IMR-90 (cell line): Measurements from ENCODE around the gene PLEKHO2. TPM values are rescaled to one million over a fixed set of nuclear protein-coding genes. Genes with fewer than 3 reads are reported as not detected.
A peak's percentile ranks its signal among the peaks of the same experiment; 100 is the strongest.

Source experiments
- ATAC-seq: fragments of 200-7000 bp; cut with Tn5 transposase; 2 replicates; pipeline ENCODE4 v1.9.1; 2020; ENCODE audit warnings: low read depth, mild to moderate bottlenecking, moderate library complexity
- BruUV-seq: library from RNA; stranded (reverse); fragments of 400-500 nt; replicated peaks from 2 replicates; lab custom pipeline; 2021; lab: Mats Ljungman, UMichigan
- CTCF ChIA-PET: fragments of 300-600 bp; formaldehyde crosslinking; extraction: SDS; loops from one replicate; lab custom pipeline; 2021; ENCODE audit warnings: antibody characterized with exemption; lab: Yijun Ruan, JAX
- POLR2A ChIA-PET: fragments of 300-600 bp; sonication (Branson Sonifier 250); formaldehyde crosslinking; loops from one replicate; lab custom pipeline; 2022; ENCODE audit warnings: antibody characterized with exemption; ENCODE audit not compliant: unreplicated experiment; lab: Charles Lee
- DNase-seq: peaks from one replicate; pipeline ENCODE4 v3.0.0; 2013
- H2AFZ ChIP-seq: replicated peaks from 2 replicates; pipeline ENCODE3; 2013; ENCODE audit warnings: low read length, mild to moderate bottlenecking; ENCODE audit not compliant: poor library complexity
- H2AK5ac ChIP-seq: 2 replicates; pipeline ENCODE4 v1.6.1; 2013; ENCODE audit warnings: low read depth, low read length, inconsistent platforms
- H2AK9ac ChIP-seq: replicated peaks from 2 replicates; pipeline ENCODE3; 2013; ENCODE audit warnings: mild to moderate bottlenecking, low read depth, low read length, moderate library complexity; ENCODE audit not compliant: poor library complexity
- H2BK120ac ChIP-seq: 2 replicates; pipeline ENCODE4 v1.6.1; 2013; ENCODE audit warnings: low read depth, low read length, inconsistent platforms
- H2BK15ac ChIP-seq: 3 replicates; pipeline ENCODE4 v1.6.1; 2013; ENCODE audit warnings: low read depth, low read length, inconsistent platforms
- H2BK20ac ChIP-seq: 2 replicates; pipeline ENCODE4 v1.6.1; 2013; ENCODE audit warnings: low read depth, mild to moderate bottlenecking, inconsistent platforms, low read length, moderate library complexity
- H2BK5ac ChIP-seq: 2 replicates; pipeline ENCODE4 v1.6.1; 2013; ENCODE audit warnings: mild to moderate bottlenecking, low read depth, low read length, inconsistent platforms; ENCODE audit not compliant: poor library complexity, severe bottlenecking
- H3K14ac ChIP-seq: replicated peaks from 2 replicates; pipeline ENCODE4 v1.6.1; 2013; ENCODE audit warnings: low read depth, low read length, inconsistent platforms
- H3K18ac ChIP-seq: 2 replicates; pipeline ENCODE4 v1.6.1; 2013; ENCODE audit warnings: low read depth, low read length, control low read depth
- H3K23ac ChIP-seq: 2 replicates; pipeline ENCODE4 v1.6.1; 2013; ENCODE audit warnings: low read depth, low read length, inconsistent platforms
- H3K27ac ChIP-seq: 2 replicates; pipeline ENCODE4 v1.5.1; 2013; ENCODE audit warnings: mild to moderate bottlenecking, control low read depth, low read length; ENCODE audit not compliant: insufficient read depth
- H3K27me3 ChIP-seq: 2 replicates; pipeline ENCODE4 v1.6.1; 2013; ENCODE audit warnings: low read length; ENCODE audit not compliant: control insufficient read depth, insufficient read depth
- H3K36me3 ChIP-seq: 2 replicates; pipeline ENCODE4 v1.6.1; 2013; ENCODE audit warnings: low read length, mixed read lengths; ENCODE audit not compliant: control insufficient read depth, insufficient read depth
- H3K4ac ChIP-seq: 2 replicates; pipeline ENCODE4 v1.6.1; 2013; ENCODE audit warnings: low read depth, low read length, inconsistent platforms
- H3K4me1 ChIP-seq: 2 replicates; pipeline ENCODE4 v1.6.1; 2013; ENCODE audit warnings: low read length, mixed read lengths; ENCODE audit not compliant: control insufficient read depth, insufficient read depth
- H3K4me2 ChIP-seq: 2 replicates; pipeline ENCODE4 v1.6.1; 2013; ENCODE audit warnings: low read depth, mild to moderate bottlenecking, control low read depth, low read length, moderate library complexity
- H3K4me3 ChIP-seq: 2 replicates; pipeline ENCODE4 v1.5.1; 2013; ENCODE audit warnings: low read depth, mild to moderate bottlenecking, control low read depth, low read length, moderate library complexity; ENCODE audit not compliant: insufficient read depth
- H3K56ac ChIP-seq: 2 replicates; pipeline ENCODE4 v1.6.1; 2013; ENCODE audit warnings: low read length, inconsistent platforms; ENCODE audit not compliant: insufficient read depth; ENCODE audit errors: extremely low read depth
- H3K79me1 ChIP-seq, 2 experiments: 2 replicates each; pipeline ENCODE4 v1.6.1; 2013; ENCODE audit warnings: low read length in 2 of 2, inconsistent platforms in 1 of 2, low read depth in 1 of 2
- H3K9ac ChIP-seq: 2 replicates; pipeline ENCODE4 v1.6.1; 2013; ENCODE audit warnings: low read depth, low read length, control low read depth
- H3K9me1 ChIP-seq: 2 replicates; pipeline ENCODE4 v1.6.1; 2013; ENCODE audit warnings: low read length, inconsistent platforms; ENCODE audit not compliant: insufficient read depth
- H3K9me3 ChIP-seq: 2 replicates; pipeline ENCODE4 v1.6.1; 2013; ENCODE audit warnings: low read length; ENCODE audit not compliant: control insufficient read depth, insufficient read depth
- H4K20me1 ChIP-seq: 2 replicates; pipeline ENCODE4 v1.6.1; 2013; ENCODE audit warnings: low read length, inconsistent platforms; ENCODE audit not compliant: insufficient read depth
- H4K5ac ChIP-seq: 2 replicates; pipeline ENCODE4 v1.6.1; 2013; ENCODE audit warnings: mild to moderate bottlenecking, low read depth, low read length, control low read depth
- H4K8ac ChIP-seq, 2 experiments: 2 replicates each; pipeline ENCODE4 v1.6.1; 2013; ENCODE audit warnings: low read depth in 2 of 2, low read length in 2 of 2, control low read depth in 1 of 2, inconsistent platforms in 1 of 2
- H4K91ac ChIP-seq: 2 replicates; pipeline ENCODE4 v1.6.1; 2013; ENCODE audit warnings: low read depth, low read length, inconsistent platforms; ENCODE audit not compliant: insufficient read depth
- BHLHE40 ChIP-seq: fragments of 150-350 bp; IDR thresholded peaks from 2 replicates; pipeline ENCODE4 v1.6.1; 2016; ENCODE audit warnings: mild to moderate bottlenecking, low read depth, low read length
- CEBPB ChIP-seq: IDR thresholded peaks from 2 replicates; pipeline ENCODE4 v1.6.1; 2012; ENCODE audit warnings: low read depth, low read length, improper control_type of control experiment
- CHD1 ChIP-seq: IDR thresholded peaks from 2 replicates; pipeline ENCODE4 v1.6.1; 2012; ENCODE audit warnings: low read depth, low read length, improper control_type of control experiment
- ELK1 ChIP-seq: fragments of 150-350 bp; IDR thresholded peaks from 2 replicates; pipeline ENCODE4 v1.6.1; 2016; ENCODE audit warnings: low read depth, mild to moderate bottlenecking, low read length, moderate library complexity, borderline replicate concordance
- FOS ChIP-seq: fragments of 150-350 bp; IDR thresholded peaks from 2 replicates; pipeline ENCODE4 v1.6.1; 2016; ENCODE audit warnings: low read depth, low read length
- MAFK ChIP-seq: IDR thresholded peaks from 2 replicates; pipeline ENCODE4 v1.6.1; 2012; ENCODE audit warnings: low read depth, low read length, improper control_type of control experiment
- MAZ ChIP-seq: IDR thresholded peaks from 2 replicates; pipeline ENCODE4 v1.6.1; 2012; ENCODE audit warnings: low read depth, mild to moderate bottlenecking, low read length, improper control_type of control experiment, moderate library complexity, borderline replicate concordance
- MXI1 ChIP-seq: IDR thresholded peaks from 2 replicates; pipeline ENCODE4 v1.6.1; 2012; ENCODE audit warnings: low read depth, mild to moderate bottlenecking, low read length, moderate library complexity, borderline replicate concordance
- NFE2L2 ChIP-seq: fragments of 150-350 bp; IDR thresholded peaks from 2 replicates; pipeline ENCODE4 v1.6.1; 2016; ENCODE audit warnings: low read depth, mild to moderate bottlenecking, low read length
- POLR2A ChIP-seq: IDR thresholded peaks from 2 replicates; pipeline ENCODE4 v1.6.1; 2012; ENCODE audit warnings: mild to moderate bottlenecking, low read depth, low read length
- RAD21 ChIP-seq: IDR thresholded peaks from 2 replicates; pipeline ENCODE4 v1.6.1; 2012; ENCODE audit warnings: low read length, improper control_type of control experiment
- RCOR1 ChIP-seq: IDR thresholded peaks from 2 replicates; pipeline ENCODE4 v1.6.1; 2012; ENCODE audit warnings: mild to moderate bottlenecking, low read length, improper control_type of control experiment; ENCODE audit not compliant: insufficient replicate concordance
- RFX5 ChIP-seq: IDR thresholded peaks from 2 replicates; pipeline ENCODE4 v1.8.0; 2012; ENCODE audit warnings: low read depth, mild to moderate bottlenecking, low read length, moderate library complexity
- SMC3 ChIP-seq: fragments of 150-350 bp; IDR thresholded peaks from 2 replicates; pipeline ENCODE4 v1.6.1; 2016; ENCODE audit warnings: low read depth, mild to moderate bottlenecking, antibody characterized with exemption, low read length, moderate library complexity
- WGBS, 2 experiments: methylation state at CpG; one replicate each; pipeline versions ENCODE4 v1.1.5 to v1.1.7; 2013; ENCODE audit warnings: missing lambda C conversion rate in 2 of 2; ENCODE audit not compliant: insufficient read length in 1 of 2; ENCODE audit errors: extremely low coverage in 2 of 2; 5-methylcytosine and 5-hydroxymethylcytosine counted together
- dilution Hi-C: fragments of 300-500 bp; cut with HindIII; formaldehyde crosslinking; loops from one replicate; pipeline ENCODE4 v1.14.3; 2018; ENCODE audit warnings: low sequenced_read_pairs; ENCODE audit not compliant: unreplicated experiment
- in situ Hi-C: fragments of 300-500 bp; cut with MboI; formaldehyde crosslinking; loops from 3 replicates; pipeline ENCODE4 v1.14.3; 2019; ENCODE audit warnings: low sequenced_read_pairs, inconsistent platforms, mixed read lengths
- intact Hi-C: fragments of 100-400 bp; cut with micrococcal nuclease; formaldehyde crosslinking; loops from 2 replicates; pipeline ENCODE4 v1.10.0; 2022
- polyA plus RNA-seq, 3 experiments: library from polyadenylated mRNA; depleted of rRNA; stranded (reverse); fragments of >200 nt; gene quantifications; 2 replicates each; pipeline ENCODE4 v1.2.3, GENCODE V29; 2012; ENCODE audit warnings: low replicate concordance in 1 of 3
- total RNA-seq: library from RNA; depleted of rRNA; stranded (reverse); fragments of >200 nt; gene quantifications from 2 replicates; pipeline ENCODE4 v1.2.3, GENCODE V29; 2012
- TF ChIP-seq, protein P1 (sequence below): fragments of 150-350 bp; IDR thresholded peaks from 2 replicates; pipeline ENCODE4 v1.6.1; 2017; ENCODE audit warnings: mild to moderate bottlenecking, antibody characterized with exemption, low read length, low read depth
- TF ChIP-seq, protein P2 (sequence below): conservative IDR thresholded peaks from 2 replicates; pipeline ENCODE4 v1.5.1; 2012; ENCODE audit warnings: mild to moderate bottlenecking, low read depth, low read length, improper control_type of control experiment

The PLEKHO2 gene
- total and polyA plus RNA-seq, 2 of the 4 experiments (the other 2 are of a cell fraction) = 19.0 to 22.5 TPM

DNA sequence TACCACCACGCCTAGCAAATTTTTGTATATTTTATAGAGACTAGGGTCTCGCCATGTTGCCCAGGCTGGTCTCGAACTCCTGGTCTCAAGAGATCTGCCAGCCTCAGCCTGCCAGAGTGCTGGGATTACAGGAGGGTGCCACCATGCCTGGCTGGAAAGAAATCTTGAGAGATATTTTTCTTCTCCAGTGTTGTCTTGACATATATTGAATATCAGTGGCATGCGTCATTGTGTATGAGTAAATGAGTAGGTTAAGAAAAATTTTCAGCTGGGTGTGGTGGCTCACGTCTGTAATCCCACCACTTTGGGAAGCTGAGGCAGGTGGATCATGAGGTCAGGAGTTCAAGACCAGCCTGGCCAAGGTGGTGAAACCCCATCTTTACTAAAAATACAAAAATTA, 12.7 kb upstream of the PLEKHO2 start:
- no peaks in the 10 kb centered on the region; the same call in 1 of the 2 replicates for H3K9me1 ChIP-seq
- ATAC-seq (no peak), DNase-seq (peak; percentile 41)
- intact Hi-C loops = no loop called here
- peaks cover 4% of the 10 kb centered on the region; the same call in 1 of the 2 replicates for H3K4me1 ChIP-seq
- no peak overlapping the region for H3K56ac ChIP-seq
- no peak overlapping the region for H3K9ac ChIP-seq
- no peaks in the 10 kb centered on the region for H3K27me3 ChIP-seq
- POLR2A ChIA-PET = no interaction called here
- H4K5ac ChIP-seq = no peak overlapping the region
- no peak overlapping the region for H3K27ac ChIP-seq
- peaks cover 0 to 19% of the 10 kb centered on the region in 2 experiments; a peak in 2 of 4 replicates for H3K79me1 ChIP-seq
- H3K14ac ChIP-seq = no peak overlapping the region
- H2AK5ac ChIP-seq = no peak overlapping the region
- no peaks in the 10 kb centered on the region for H3K36me3 ChIP-seq
- H4K8ac ChIP-seq = no peak overlapping the region
- H2BK20ac ChIP-seq = no peak overlapping the region
- no peak overlapping the region for H3K23ac ChIP-seq
- no peak overlapping the region for H2BK5ac ChIP-seq
- no peak overlapping the region for H2BK120ac ChIP-seq
- 0 out of 2 replicates have a peak, but pooled peaks cover 3% of the 10 kb centered on the region for H4K20me1 ChIP-seq
- no TSS peak for BruUV-seq
- in situ Hi-C loops = no loop called here
- H3K4me3 ChIP-seq = no peak overlapping the region
- H4K91ac ChIP-seq = no peak overlapping the region
- no peaks in the 10 kb centered on the region for H3K9me3 ChIP-seq
- CTCF ChIA-PET = no interaction called here
- H2AFZ ChIP-seq = no peak overlapping the region
- H3K4me2 ChIP-seq = no peak overlapping the region
- dilution Hi-C loops = no loop called here
- 40% methylated on average over 2 of the region's 5 CpGs; no CpG with 5 or more reads in 1 of the 2 experiments for WGBS, 2 experiments
- no peak overlapping the region for H2AK9ac ChIP-seq
- no peak overlapping the region for H3K4ac ChIP-seq
- H2BK15ac ChIP-seq = no peak overlapping the region
- no peak overlapping the region for H3K18ac ChIP-seq
- TF ChIP-seq MXI1 = no peak
- TF ChIP-seq MAFK = no peak
- TF ChIP-seq, protein P1, sequence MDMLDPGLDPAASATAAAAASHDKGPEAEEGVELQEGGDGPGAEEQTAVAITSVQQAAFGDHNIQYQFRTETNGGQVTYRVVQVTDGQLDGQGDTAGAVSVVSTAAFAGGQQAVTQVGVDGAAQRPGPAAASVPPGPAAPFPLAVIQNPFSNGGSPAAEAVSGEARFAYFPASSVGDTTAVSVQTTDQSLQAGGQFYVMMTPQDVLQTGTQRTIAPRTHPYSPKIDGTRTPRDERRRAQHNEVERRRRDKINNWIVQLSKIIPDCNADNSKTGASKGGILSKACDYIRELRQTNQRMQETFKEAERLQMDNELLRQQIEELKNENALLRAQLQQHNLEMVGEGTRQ = no peak
- TF ChIP-seq NFE2L2 = no peak
- TF ChIP-seq RFX5 = no peak
- no peak for TF ChIP-seq CEBPB
- TF ChIP-seq BHLHE40 = no peak
- TF ChIP-seq, protein P2, sequence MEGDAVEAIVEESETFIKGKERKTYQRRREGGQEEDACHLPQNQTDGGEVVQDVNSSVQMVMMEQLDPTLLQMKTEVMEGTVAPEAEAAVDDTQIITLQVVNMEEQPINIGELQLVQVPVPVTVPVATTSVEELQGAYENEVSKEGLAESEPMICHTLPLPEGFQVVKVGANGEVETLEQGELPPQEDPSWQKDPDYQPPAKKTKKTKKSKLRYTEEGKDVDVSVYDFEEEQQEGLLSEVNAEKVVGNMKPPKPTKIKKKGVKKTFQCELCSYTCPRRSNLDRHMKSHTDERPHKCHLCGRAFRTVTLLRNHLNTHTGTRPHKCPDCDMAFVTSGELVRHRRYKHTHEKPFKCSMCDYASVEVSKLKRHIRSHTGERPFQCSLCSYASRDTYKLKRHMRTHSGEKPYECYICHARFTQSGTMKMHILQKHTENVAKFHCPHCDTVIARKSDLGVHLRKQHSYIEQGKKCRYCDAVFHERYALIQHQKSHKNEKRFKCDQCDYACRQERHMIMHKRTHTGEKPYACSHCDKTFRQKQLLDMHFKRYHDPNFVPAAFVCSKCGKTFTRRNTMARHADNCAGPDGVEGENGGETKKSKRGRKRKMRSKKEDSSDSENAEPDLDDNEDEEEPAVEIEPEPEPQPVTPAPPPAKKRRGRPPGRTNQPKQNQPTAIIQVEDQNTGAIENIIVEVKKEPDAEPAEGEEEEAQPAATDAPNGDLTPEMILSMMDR = no peak
- no peak for TF ChIP-seq CHD1
- TF ChIP-seq RCOR1 = no peak
- no peak for TF ChIP-seq SMC3
- no peak for TF ChIP-seq ELK1
- TF ChIP-seq POLR2A = no peak
- TF ChIP-seq FOS = no peak
- TF ChIP-seq RAD21 = no peak
- no peak for TF ChIP-seq MAZ
